ENCODE data around the gene TSR3.

DNA sequence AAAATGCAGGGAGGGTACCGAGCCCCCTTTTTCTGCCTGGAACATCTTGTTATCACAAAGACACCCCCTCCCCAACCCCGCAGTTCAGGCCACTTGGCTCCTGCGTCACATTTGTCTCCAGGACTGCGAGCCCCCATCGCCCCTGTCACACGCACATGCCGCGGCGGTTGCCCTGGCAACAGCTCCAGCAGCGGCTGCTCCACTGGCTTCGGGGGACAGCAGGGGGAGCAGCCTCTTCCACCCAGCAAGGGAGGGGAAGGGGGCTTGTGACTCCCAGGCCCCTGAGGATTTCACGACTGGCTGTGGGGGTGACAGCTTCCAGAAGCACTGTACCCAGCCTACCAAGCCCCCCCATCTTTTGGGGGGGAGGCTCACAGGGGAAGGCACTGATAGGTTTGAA is 15.7 kb downstream of the TSR3 start:
- TF ChIP-seq POLR2A (IDR thresholded peaks at IDR 0.05) = no peak
- TF ChIP-seq, protein P1, sequence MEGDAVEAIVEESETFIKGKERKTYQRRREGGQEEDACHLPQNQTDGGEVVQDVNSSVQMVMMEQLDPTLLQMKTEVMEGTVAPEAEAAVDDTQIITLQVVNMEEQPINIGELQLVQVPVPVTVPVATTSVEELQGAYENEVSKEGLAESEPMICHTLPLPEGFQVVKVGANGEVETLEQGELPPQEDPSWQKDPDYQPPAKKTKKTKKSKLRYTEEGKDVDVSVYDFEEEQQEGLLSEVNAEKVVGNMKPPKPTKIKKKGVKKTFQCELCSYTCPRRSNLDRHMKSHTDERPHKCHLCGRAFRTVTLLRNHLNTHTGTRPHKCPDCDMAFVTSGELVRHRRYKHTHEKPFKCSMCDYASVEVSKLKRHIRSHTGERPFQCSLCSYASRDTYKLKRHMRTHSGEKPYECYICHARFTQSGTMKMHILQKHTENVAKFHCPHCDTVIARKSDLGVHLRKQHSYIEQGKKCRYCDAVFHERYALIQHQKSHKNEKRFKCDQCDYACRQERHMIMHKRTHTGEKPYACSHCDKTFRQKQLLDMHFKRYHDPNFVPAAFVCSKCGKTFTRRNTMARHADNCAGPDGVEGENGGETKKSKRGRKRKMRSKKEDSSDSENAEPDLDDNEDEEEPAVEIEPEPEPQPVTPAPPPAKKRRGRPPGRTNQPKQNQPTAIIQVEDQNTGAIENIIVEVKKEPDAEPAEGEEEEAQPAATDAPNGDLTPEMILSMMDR (IDR thresholded peaks at IDR 0.05) = no peak
